NCI-H82 treated with DMSO at 0.1 percent for 48 hours (cell line): Measurements from ENCODE around the gene SCT.
"Not testable (repeated sequence)": the region's sequence is repeated elsewhere in the genome, so short reads cannot be mapped to it uniquely, and the experiment has no call there.

Experiments
- DNase-seq: peaks from one replicate; lab custom pipeline; 2025; ENCODE audit not compliant: unreplicated experiment; lab: John Stamatoyannopoulos, UW

The SCT gene, protein sequence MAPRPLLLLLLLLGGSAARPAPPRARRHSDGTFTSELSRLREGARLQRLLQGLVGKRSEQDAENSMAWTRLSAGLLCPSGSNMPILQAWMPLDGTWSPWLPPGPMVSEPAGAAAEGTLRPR

DNA sequence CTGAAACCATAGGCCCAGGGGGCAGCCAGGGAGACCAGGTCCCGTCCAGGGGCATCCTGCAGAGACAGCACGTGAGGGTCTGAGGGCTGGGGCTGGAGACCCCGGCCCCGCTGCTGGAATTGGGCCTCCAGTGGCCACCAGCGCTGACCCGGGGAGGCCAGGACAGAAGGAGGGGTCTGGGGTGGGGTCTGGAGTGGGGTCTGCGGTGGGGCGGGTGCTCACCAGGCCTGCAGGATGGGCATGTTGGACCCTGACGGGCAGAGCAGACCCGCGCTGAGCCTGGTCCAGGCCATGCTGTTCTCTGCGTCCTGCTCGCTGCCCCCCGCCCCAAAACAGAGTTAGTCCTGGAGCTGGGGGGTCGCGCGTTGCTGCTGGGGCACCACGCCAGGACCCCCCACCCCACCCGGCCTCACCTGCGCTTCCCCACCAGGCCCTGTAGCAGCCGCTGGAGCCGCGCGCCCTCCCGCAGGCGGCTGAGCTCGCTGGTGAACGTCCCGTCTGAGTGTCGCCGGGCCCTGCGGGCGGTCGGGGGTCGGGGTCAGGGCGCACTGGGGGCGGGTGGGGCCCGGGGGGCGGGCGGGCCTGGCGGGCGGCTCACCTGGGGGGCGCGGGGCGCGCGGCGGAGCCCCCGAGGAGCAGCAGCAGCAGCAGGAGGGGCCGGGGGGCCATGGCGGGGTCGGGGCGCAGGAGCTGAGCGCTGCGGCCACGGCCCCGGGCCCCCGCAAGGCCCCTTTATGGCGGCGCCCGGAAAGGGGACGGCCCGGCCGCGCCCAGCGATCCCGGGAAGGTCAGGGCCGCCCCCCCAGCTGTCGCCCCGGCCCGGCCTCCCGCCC lies at the start of gene SCT:
Gene SCT (minus strand): TSS at position 707 of the 833 bp plus-strand sequence. CDS start 38 bp downstream, at position 669.
- DNase-seq, result no peak

DNA sequence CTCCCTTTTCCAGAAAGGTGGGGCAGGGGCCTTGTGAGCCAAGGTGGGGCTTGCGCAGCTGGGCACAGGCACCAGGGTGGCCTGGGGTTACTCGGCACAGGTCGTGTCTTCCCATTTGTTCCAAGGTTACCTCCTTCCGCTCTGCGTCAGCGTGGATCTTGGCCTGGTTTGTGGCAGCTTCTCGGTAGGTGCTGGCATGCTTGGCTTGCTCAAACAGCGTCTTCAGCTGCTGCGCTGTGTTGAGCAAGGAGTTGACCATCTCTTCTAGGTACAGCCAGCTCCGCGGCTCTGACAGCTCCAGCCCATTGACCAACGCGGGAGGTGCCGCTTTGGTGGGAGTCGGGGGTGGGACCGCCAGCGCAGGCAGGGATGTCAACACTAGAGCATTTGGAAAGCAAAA lies 47.4 kb upstream of the SCT start:
- DNase-seq, result no peak

DNA sequence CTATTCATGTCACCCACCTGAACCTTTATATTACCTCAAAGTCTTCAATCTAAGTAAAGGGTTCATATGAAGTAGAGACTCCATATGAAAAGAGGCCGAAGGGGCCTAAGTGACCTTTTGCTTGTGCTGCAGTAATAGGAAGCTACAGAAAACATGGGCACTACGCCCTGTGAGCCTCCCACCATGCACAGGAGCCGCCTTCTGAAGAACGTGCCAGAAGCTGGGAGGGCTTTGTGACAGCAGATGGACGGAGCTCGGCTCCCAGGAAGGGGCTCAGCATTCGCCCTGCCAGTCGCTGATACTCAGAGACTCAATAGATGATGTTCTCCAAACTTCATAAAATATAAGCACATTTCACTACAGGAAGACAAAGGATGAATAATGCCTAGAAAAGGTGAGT lies 46.9 kb upstream of the SCT start:
- DNase-seq, result no peak

DNA sequence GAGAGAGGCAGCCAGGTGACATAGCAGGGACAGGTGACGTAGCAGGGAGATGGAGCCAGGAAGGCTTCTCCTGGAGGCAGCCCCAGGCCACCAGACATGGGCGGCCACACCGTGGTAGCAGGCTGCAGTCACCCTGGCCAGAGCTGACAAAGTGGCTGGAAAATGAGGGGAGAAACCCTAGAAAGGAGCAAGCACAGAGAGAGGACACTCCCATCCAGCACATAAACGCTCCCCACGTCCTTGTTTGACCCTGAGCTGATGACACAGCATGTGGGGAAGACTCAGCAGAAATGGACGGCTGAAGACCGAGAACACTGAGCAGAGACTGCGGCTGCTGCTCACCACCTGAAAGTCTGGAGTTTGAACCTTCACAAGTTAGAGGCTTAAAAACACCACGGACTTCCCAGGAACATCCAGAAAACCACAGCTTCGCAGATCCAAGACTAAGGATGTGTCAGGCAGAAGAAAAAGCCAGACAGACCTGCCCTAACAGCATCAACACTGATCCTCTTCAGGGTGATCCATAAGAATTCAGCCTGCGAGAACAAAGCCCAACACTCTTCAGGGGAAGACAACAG lies 38.8 kb upstream of the SCT start:
- DNase-seq, result no peak

DNA sequence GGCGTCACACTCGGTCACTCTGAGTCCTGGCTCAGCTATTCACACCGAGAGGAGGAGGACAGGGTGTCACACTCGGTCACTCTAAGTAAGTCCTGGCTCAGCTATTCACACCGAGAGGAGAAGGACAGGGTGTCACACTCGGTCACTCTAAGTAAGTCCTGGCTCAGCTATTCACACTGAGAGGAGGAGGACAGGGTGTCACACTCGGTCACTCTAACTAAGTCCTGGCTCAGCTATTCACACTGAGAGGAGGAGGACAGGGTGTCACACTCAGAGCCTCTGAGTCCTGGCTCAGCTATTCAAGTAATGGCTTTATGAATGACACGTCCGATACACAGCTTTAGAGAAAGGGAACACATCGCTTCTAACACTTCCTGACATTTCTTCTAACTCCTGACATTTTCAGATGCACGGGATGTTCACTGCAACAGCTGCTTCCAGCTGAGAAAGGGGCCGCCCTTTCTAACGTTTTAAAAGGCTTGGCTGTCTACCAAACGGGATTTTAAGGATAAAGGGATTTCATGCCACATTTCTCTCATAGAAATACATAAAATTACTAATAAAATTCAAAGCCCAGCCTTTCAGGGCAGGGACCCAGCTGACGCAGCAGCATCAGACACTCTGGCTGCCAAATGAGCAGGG lies 38.2 kb upstream of the SCT start:
- no peak for DNase-seq

DNA sequence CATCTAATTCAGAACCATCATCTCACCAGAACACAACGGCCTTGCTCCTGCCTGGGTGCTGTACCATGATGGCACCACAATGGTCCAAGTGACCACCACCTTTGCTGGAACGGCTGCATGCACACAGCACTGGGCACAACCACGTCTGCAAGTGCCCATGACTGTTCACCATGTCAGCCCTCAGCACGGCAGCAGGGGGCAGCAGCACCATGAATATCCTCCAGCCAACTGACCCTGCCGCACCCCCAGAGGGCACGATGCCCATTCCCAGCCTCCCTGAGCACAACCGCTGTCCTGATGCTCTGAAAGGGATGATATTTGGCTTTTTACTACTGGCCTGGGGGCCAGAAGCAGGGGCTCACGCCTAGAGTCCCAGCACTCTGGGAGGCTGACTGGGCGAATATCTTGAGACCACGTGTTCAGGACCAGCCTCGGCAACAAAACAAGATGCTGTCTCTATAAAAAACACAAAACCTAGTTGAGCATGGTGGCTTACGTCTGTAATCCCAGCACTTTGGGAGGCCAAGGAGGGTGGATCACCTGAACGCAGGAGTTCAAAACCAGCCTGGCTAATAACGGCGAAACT lies 35.8 kb upstream of the SCT start:
- DNase-seq, result no peak

DNA sequence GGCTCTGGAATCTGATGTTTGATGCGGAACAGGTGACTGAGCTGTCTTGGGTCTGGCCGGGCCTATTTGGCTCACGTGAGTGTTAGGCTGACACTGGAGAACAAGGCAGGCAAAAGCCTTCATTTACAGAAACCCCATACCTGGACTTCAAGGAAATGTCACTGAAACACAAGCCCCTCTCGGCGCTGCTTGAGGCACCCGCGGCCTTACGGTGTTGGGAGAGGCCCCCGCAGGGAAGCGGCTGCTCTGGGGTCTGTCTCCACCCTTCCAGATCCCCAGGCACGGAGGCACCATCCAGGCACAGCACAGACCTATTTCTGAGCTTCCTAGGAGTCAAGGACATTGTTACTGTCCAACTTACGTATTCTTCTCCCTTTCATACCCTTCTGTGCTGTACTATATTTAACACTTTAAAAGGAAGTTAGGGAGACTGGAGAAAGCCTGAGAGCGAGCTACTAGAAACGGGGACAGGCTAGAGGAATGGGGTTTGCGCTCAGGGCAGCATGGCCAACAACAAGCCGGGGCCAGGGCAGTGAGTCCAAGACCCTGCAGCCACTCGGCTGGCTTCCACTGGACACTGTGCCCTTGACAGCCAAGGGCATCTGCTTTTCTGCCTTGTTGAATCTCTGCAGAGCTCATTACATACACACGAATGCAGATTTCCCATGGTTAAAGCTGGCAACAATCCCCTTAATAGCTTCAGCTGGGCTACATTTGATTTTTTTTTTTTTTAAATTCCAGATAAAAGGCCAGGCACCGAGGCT lies 33.9 kb upstream of the SCT start:
- no peak for DNase-seq

DNA sequence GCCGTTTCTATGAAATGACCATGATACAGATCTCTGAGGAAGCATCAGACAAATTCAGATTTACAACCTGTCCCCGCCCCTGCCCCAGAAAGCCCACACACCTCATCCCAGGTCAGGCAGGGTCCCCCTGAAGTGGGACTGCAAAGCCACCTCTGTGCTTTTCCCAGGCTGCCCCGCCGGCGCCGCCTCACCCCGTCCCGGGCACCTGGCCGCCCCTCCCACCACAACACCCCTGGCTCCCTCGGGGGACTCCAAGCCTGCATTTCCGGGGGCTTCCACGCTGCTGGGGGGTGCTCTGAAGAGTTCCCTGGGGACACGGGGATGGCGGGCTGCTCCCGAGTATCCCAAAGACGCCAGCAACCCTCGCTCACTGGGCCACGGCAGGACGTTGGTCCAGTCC lies 33.3 kb upstream of the SCT start:
- no peak for DNase-seq

DNA sequence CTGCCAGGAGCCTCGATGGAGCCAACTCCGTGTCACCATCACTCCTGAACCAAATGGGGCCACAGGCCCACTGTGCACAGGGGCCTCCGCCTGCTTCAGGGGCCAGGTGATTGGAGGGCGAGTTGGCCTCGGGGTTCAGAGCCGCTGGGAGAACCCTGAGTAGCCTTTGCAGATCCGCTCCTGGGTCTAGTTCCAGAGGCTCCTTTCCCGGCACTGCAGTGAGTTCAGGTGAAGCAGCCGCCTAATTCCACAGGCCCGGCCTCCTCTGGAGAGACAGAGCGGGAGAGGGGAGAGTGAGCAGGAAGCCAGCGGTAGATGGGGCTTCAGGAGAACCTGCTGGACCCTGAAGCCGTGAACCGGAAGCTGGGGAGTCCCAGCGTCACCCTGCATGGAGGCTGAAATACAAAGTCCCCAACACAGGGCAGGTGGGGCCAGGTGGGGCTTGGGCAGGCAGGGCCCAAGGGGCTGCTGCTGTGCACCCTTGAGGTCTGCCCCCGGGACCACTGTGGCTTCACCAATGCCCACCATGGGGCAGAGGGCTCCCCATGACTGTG lies 32.6 kb upstream of the SCT start:
- DNase-seq, result no peak

DNA sequence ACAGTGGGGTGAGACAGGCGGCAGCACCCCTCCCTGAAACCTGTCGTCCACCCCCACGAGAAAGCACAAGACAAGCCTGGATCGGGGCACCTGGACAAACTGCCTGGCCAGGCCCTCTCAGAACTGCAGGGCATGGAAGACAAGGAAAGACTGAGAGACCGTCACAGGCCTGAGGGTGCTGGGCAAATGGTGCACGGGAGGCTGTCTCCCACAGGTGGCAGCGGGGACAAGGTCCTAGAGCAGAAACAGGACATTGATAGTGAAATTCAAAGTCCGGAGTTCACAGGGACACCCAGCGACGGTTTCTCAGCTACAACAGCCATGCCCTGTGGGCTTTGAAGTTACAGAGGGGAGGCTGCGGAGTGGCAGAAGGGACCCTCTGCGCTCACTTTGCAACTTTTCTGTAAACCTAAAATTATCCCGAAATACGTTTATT lies 30.7 kb upstream of the SCT start:
- DNase-seq, result no peak

DNA sequence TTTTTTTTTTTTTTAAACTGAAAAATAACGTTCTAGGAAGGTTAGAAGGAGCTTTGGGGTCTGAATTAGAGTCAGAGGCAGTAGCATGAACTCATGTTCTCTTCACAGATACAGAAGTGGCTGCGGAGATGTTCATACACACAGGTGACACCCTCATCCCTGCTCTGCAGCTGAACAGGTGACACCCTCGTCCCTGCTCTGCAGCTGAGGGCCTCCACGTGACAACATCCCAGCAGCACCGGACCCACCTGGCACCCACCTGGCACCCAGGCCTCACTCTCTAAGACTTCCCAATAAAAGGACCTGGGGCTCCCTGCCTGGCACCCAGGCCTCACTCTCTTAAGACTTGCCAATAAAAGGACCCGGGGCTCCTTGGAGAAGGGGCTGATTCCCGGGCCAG lies 29.9 kb upstream of the SCT start:
- no peak for DNase-seq

DNA sequence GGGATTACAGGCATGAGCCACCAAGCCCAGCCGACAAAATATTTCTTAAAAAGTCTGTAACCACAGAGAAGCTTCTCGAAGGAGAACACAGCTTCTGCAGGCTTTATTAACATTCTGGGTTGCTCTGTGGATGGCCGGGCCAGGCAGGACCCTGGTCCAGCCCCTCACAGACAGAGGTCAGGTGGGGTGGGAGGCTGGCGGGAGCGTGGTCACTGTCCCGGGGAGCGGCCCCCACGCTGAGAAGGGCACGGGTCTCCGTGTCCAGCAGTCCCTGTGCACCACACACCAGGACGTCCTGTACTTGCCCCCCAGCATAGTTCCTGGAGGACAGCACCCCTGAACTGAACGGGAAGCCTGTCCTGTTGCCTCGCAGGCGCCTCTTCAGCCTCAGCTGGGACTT lies 29.4 kb upstream of the SCT start:
- no peak for DNase-seq

DNA sequence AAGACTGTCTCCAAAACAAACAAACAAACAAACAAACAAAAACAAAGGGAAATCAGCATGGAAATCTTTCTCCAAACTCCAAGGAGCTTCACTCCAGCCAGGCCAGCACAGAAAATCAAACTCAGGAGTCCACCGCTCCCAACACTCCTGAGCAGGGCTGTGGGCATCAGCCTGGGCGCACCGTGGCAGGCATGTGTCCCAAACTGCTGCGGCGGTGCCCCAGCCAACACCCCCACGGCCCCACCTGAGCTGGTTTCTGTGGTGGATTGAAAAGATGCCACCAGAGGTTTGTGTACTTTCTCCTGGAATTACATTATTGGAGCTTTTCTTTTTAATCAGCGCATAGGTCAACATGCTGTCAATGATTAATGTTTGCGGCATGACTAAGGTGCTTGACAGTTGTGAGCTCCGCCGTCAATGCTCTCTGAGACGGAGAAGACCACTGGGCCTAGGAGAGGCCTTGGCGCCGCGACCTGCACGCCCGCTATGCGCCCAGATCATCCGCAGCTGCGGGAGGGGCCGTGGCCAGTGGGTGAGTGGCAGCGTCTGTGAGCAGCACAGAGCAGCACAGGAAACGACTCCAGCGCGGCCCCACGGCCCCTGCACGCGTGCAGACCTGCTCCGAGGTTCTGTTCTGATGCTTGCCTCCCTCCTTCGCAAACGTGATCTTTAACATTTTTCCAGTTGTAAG lies 28.2 kb upstream of the SCT start:
- no peak for DNase-seq

DNA sequence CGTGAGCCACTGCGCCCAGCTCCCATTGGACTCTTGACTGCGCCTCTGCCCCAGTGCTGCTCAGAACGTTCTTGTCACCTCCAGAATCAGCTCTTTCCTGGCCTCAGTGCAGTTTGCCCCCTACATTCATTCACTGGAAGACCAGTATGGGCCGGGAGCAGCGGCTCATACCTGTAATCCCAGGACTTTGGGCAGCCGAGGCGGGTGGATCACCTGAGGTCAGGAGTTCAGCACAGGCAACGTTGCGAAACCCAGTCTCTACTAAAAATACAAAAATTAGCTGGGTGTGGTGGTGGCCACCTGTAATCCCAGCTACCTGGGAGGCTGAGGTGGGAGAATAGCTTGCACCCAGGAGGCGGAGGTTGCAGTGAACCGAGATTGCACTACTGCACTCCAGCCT lies 27.5 kb upstream of the SCT start:
- DNase-seq, result not testable (repeated sequence)

DNA sequence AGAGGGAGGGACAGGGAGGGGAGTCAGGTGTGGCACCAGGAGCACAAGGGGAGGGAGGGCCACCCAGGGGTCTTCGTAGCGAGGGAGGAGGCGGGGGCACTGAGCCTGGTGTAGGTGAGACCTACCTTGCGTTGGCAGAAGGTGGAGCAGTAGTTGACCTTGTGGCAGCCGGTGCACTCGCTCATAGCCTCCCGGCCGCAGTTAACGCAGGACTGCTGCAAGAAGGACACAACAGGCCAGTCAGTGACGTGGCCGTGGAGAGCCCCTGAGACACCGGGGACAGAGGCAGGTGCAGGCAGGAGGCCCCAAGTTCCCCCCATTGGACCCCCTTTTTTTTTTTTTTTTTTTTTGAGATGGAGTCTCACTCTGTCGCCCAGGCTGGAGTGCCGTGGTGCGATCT lies 26.9 kb upstream of the SCT start:
- DNase-seq, result no peak

DNA sequence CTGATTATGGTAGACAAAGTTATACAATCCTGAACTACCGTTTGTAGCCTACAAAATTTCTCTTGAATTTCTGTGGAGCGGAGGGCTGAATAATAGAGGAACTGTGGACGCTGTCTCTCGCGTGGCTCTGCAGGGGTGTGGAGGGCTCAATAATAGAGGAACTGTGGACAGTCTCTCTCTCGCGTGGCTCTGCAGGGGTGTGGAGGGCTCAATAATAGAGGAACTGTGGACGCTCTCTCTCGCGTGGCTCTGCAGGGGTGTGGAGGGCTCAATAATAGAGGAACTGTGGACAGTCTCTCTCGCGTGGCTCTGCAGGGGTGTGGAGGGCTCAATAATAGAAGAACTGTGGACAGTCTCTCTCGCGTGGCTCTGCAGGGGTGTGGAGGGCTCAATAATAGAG lies 26.2 kb upstream of the SCT start:
- not testable (repeated sequence) for DNase-seq

DNA sequence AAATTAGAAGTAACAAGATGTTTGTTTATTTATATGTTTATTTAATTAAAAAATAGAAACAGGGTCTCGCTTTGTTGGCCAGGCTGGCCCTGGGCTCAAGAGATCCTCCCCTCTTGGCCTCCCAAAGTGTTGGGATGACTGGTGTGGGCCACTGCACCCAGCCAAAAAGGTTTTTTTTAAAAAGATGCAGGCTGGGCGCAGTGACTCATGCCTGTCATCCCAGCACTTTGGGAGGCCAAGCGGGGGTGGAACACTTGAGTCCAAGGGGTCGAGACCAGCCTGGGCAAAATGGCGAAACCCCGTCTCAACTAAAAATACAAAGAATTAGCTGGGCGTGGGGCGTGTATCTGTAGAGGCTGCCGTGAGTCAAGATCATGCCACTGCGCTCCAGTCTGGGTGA lies 23.5 kb upstream of the SCT start:
- DNase-seq, result no peak

DNA sequence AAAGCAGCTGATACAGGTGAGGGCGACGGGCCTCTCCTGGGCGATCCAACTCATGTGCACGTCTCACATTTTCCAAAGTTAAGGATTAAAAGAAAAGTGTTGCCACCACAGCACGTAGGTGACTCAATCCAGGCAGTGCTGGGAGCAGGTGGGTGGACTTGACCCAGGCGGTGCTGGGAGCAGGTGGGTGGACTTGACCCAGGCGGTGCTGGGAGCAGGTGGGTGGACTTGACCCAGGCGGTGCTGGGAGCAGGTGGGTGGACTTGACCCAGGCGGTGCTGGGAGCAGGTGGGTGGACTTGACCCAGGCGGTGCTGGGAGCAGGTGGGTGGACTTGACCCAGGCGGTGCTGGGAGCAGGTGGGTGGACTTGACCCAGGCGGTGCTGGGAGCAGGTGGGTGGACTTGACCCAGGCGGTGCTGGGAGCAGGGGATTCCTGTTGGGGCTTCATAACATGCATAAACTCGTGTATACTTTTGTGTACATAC lies 20.7 kb upstream of the SCT start:
- not testable (repeated sequence) for DNase-seq

DNA sequence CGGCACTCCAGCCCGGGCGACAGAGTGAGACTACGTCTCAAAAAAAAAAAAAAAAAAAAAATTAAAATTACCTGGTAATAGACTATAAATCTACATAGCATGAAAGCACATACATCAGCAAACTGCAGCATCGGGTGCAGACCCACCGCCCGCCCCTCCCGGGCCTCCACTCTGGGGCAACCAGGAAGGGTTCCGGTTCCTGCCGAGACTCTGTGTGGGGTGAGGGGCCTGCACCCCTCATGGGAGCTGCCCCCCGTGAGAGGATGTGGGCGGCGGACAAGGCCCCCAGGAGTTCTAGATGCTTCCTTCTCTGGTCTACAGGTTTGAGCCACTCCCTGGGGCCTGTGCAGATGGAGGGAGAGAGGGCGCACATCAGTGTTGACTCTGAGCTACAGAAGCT lies 19.2 kb upstream of the SCT start:
- no peak for DNase-seq

DNA sequence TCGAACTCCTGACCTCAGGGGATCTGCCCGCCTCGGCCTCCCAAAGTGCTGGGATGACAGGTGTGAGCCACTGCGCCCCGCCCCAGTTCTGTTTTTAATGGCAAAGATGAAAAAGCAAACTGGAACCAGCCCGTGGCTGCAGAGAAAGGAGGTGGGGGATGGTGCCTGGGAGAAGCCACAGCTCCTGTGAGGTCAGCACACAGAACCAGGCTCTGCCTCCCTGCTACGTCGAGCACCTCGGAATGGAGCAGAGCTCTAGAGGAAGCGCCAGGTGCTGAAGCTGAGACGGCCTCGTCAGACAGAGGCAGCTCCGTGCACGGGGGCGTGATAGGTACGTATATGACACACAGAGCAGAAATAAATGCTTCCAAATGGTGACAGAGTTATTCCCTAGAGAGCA lies 18.6 kb upstream of the SCT start:
- DNase-seq, result no peak
